ENCODE results near the gene SETD1A. TPM values are rescaled to one million over a fixed set of nuclear protein-coding genes. Genes with fewer than 3 reads are reported as not detected.

SETD1A gene
- total and polyA plus RNA-seq, 12 donors: 2.3 to 40.1 (median 12.8) TPM

DNA sequence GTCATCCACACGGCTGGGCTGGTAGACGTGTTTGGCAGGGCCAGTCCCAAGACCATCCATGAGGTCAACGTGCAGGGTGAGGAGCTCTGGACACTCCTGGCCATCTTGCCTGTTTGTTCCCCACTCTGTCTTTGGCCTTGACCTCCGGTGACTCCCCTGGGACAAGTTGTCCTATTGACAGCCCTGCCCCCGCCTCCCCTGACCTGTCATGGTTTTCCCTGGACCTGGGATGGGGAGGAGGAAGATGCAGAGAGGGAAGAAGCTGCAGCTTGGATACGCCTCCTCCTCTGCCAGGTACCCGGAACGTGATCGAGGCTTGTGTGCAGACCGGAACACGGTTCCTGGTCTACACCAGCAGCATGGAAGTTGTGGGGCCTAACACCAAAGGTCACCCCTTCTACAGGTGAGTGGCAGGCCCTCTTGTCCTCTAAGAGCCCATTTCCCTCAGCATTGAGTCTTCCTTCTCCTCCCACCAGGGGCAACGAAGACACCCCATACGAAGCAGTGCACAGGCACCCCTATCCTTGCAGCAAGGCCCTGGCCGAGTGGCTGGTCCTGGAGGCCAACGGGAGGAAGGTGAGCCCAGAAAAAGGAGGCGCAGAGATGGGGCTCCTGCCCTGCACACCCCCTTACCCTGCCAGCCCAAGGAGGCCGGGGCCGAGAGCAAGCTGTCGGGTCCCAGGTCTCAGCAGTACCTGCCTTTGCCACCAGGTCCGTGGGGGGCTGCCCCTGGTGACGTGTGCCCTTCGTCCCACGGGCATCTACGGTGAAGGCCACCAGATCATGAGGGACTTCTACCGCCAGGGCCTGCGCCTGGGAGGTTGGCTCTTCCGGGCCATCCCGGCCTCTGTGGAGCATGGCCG lies 28.8 kb downstream of the SETD1A start:
- Histone ChIP-seq H3K4me3 (peak overlapping the region in 1 of 4 donors; percentile 55), H3K27ac (peak overlapping the region in 2 of 5 donors; percentile 54 to 86), H3K36me3 (replicated peaks in 1 of 2) (peaks cover 0 to 29% of the 10 kb centered on the region in 2 donors), H3K9me3 (replicated peaks in 1 of 3) (no peaks in the 10 kb centered on the region), H3K27me3 (no peaks in the 10 kb centered on the region), H3K4me1 (replicated peaks in 1 of 2) (peaks cover 9 to 13% of the 10 kb centered on the region in 2 donors)
- DNase-seq: no peak
- WGBS, 4 donors: 89 to 93% (median 90%) methylated on average over 15 to 29 of the region's 29 CpGs
- intact Hi-C loops (cut with DNase I): loop anchor here (5.0 to 10.0 kb wide), 7 partner anchors 56 to 878 kb away; partner anchors contain the start of genes FBXL19 (in 1 of the 2), PYCARD (in 1 of the 2) and ZNF843 (in 1 of the 2)
- TF ChIP-seq, protein P1, sequence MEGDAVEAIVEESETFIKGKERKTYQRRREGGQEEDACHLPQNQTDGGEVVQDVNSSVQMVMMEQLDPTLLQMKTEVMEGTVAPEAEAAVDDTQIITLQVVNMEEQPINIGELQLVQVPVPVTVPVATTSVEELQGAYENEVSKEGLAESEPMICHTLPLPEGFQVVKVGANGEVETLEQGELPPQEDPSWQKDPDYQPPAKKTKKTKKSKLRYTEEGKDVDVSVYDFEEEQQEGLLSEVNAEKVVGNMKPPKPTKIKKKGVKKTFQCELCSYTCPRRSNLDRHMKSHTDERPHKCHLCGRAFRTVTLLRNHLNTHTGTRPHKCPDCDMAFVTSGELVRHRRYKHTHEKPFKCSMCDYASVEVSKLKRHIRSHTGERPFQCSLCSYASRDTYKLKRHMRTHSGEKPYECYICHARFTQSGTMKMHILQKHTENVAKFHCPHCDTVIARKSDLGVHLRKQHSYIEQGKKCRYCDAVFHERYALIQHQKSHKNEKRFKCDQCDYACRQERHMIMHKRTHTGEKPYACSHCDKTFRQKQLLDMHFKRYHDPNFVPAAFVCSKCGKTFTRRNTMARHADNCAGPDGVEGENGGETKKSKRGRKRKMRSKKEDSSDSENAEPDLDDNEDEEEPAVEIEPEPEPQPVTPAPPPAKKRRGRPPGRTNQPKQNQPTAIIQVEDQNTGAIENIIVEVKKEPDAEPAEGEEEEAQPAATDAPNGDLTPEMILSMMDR (IDR thresholded peaks at IDR 0.05): no peak
- no peak for TF ChIP-seq POLR2A (IDR thresholded peaks at IDR 0.05)

DNA sequence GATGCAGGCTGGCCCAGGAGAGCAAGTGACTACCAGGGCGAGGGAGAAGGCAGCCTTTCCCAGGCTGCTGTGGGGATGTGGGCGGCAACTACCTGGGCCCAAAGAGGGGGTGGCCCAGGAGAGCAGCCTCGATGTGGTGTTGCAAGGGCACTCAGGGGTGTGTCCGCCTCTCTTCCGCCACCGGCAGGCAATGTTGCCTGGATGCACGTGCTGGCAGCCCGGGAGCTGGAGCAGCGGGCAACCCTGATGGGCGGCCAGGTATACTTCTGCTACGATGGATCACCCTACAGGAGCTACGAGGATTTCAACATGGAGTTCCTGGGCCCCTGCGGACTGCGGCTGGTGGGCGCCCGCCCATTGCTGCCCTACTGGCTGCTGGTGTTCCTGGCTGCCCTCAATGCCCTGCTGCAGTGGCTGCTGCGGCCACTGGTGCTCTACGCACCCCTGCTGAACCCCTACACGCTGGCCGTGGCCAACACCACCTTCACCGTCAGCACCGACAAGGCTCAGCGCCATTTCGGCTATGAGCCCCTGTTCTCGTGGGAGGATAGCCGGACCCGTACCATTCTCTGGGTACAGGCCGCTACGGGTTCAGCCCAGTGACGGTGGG lies 30.1 kb downstream of the SETD1A start:
- Histone ChIP-seq H3K27me3 (no peaks in the 10 kb centered on the region), H3K4me1 (replicated peaks in 1 of 2) (peaks cover 9 to 13% of the 10 kb centered on the region in 2 donors), H3K36me3 (replicated peaks in 1 of 2) (peaks cover 0 to 22% of the 10 kb centered on the region in 2 donors), H3K27ac (no peak overlapping the region), H3K4me3 (no peak overlapping the region), H3K9me3 (replicated peaks in 1 of 3) (no peaks in the 10 kb centered on the region)
- TF ChIP-seq, protein P1 (IDR thresholded peaks at IDR 0.05): no peak
- no peak for TF ChIP-seq POLR2A (IDR thresholded peaks at IDR 0.05)
- WGBS, 4 donors: 95 to 97% (median 95%) methylated on average over 17 to 30 of the region's 30 CpGs
- intact Hi-C loops (cut with DNase I): loop anchor here (5.0 to 10.0 kb wide), 7 partner anchors 55 to 877 kb away; partner anchors contain the start of genes FBXL19 (in 1 of the 2), PYCARD (in 1 of the 2) and ZNF843 (in 1 of the 2)
- DNase-seq: no peak

DNA sequence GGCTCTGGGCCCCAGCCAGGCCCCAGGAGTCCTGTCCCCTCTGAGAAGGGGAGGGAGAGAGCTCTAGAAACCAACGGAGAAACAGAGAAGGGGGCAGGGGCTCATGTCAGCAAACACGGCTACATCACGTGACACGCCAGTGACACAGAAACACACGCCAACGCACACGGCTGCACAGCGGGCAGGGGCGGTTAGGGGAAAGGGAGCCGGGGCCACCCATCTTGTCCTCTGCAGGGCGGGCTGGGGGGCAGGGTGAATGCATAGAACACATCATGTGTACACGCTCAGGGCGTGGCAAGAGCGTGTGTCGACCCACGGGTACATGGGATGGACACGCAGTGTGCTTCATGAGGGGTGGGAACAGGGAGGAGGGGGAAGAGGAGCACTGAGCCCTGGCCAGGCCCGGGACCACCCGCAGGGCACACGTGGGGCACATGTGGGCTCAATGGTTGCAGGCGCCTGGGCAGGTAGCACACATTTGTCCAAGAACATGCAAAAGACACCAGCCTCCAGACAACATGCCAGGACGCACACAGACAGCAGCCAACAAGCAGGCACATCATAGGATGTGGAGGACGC lies 32.0 kb downstream of the SETD1A start:
- Histone ChIP-seq H3K27me3 (no peaks in the 10 kb centered on the region), H3K36me3 (replicated peaks in 1 of 2) (peaks cover 0 to 3% of the 10 kb centered on the region in 2 donors), H3K9me3 (replicated peaks in 1 of 3) (no peaks in the 10 kb centered on the region), H3K27ac (no peak overlapping the region), H3K4me1 (replicated peaks in 1 of 2) (peaks cover 9 to 13% of the 10 kb centered on the region in 2 donors), H3K4me3 (no peak overlapping the region)
- DNase-seq: no peak
- no peak for TF ChIP-seq POLR2A (IDR thresholded peaks at IDR 0.05)
- TF ChIP-seq, protein P1 (IDR thresholded peaks at IDR 0.05): no peak
- WGBS, 4 donors: 83 to 86% (median 85%) methylated on average over 21 to 23 of the region's 23 CpGs
- intact Hi-C loops (cut with DNase I): loop anchor here (5.0 to 10.0 kb wide), 7 partner anchors 53 to 875 kb away; partner anchors contain the start of genes FBXL19 (in 1 of the 2), PYCARD (in 1 of the 2) and ZNF843 (in 1 of the 2)

DNA sequence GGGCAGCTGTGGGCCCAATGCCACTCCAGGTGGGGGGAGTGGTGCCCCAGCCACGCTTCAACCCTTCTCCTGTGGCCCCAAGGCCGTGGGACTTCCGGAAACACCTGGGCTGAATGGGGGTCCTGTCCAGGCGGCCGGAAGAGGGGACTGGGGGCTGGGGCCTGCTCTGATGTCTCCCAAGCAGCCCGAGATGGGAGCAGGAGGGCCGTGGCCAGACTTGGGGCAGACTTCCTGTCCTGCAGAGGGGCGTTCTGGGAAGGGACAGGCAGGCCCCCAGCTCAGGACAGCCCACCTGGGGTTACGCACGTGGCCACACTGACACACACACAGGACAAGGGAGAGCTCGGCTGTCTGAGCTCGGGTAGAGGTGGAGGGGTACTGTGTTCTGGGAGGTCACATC lies 32.6 kb downstream of the SETD1A start:
- no peak for DNase-seq
- intact Hi-C loops (cut with DNase I): no loop called here

More for the DNA sequence above, 32.6 kb downstream of the SETD1A start:
- H3K27ac ChIP-seq: no peak overlapping the region
- no peak for TF ChIP-seq POLR2A (IDR thresholded peaks at IDR 0.05)
- peaks cover 9 to 12% of the 10 kb centered on the region in 2 donors for H3K4me1 ChIP-seq (replicated peaks in 1 of 2)
- H3K9me3 ChIP-seq (replicated peaks in 1 of 3): no peaks in the 10 kb centered on the region
- H3K36me3 ChIP-seq (replicated peaks in 1 of 2): no peaks in the 10 kb centered on the region
- WGBS, 4 donors: 58 to 88% (median 81%) methylated on average over 4 to 12 of the region's 12 CpGs
- H3K4me3 ChIP-seq: no peak overlapping the region
- no peaks in the 10 kb centered on the region for H3K27me3 ChIP-seq

Measured in adrenal gland (tissue), 12 donors.